K562 (cell line): ENCODE data around the gene PARK7. TPM values are rescaled to one million over a fixed set of nuclear protein-coding genes. Genes with fewer than 3 reads are reported as not detected.

Source experiments
- CHD1 ChIP-seq: fragments of 200-600 bp; sonication (generic); IDR thresholded peaks from one replicate; pipeline ENCODE4 v1.6.1; 2012; ENCODE audit warnings: mild to moderate bottlenecking, moderate library complexity, low read length, inconsistent platforms
- HMG20A ChIP-seq: fragments of 450-650 bp; formaldehyde crosslinking; conservative IDR thresholded peaks from 2 replicates; pipeline ENCODE4 v1.4.0; 2020; ENCODE audit warnings: mild to moderate bottlenecking, mixed read lengths
- LCOR ChIP-seq: sonication (generic); formaldehyde crosslinking; IDR thresholded peaks from 2 replicates; pipeline ENCODE4 v1.8.0; 2022; ENCODE audit warnings: mild to moderate bottlenecking, missing genetic modification reagents
- NCOA6 ChIP-seq: fragments of 450-650 bp; IDR thresholded peaks from 2 replicates; pipeline ENCODE4 v1.6.1; 2017; ENCODE audit warnings: mild to moderate bottlenecking
- POLR2G ChIP-seq: fragments of 200-400 bp; formaldehyde crosslinking; IDR thresholded peaks from 2 replicates; pipeline ENCODE4 v1.6.1; 2017; ENCODE audit warnings: low read depth, mild to moderate bottlenecking, antibody characterized with exemption, low read length, moderate library complexity
- RBM14 ChIP-seq: fragments of 200-400 bp; formaldehyde crosslinking; IDR thresholded peaks from 2 replicates; pipeline ENCODE4 v1.6.1; 2018; ENCODE audit warnings: low read depth, mild to moderate bottlenecking, low read length, moderate library complexity, borderline replicate concordance; ENCODE audit not compliant: insufficient read depth
- RBM22 ChIP-seq: fragments of 200-400 bp; formaldehyde crosslinking; IDR thresholded peaks from 2 replicates; pipeline ENCODE4 v1.6.1; 2018; ENCODE audit warnings: low read length, low read depth; ENCODE audit not compliant: poor library complexity, severe bottlenecking
- SAFB2 ChIP-seq: fragments of 200-400 bp; formaldehyde crosslinking; IDR thresholded peaks from 2 replicates; pipeline ENCODE4 v1.6.1; 2018; ENCODE audit warnings: borderline replicate concordance, low read length, low read depth, moderate library complexity; ENCODE audit not compliant: severe bottlenecking
- TBP ChIP-seq: optimal IDR thresholded peaks from 2 replicates; pipeline ENCODE3; 2011; ENCODE audit warnings: low read depth, low read length, improper control_type of control experiment
- ZNF174 ChIP-seq: fragments of 250-450 bp; sonication (Bioruptor Pico); IDR thresholded peaks from 2 replicates; pipeline ENCODE4 v1.4.0; 2020; ENCODE audit warnings: mild to moderate bottlenecking
- ZNF668 ChIP-seq: fragments of 250-450 bp; sonication (Bioruptor Pico); IDR thresholded peaks from 2 replicates; pipeline ENCODE4 v1.8.0; 2022; ENCODE audit warnings: mild to moderate bottlenecking, inconsistent platforms
- ZSCAN29 ChIP-seq: fragments of 450-650 bp; IDR thresholded peaks from 2 replicates; pipeline ENCODE4 v1.6.1; 2017
- polyA plus RNA-seq, 8 experiments: library from polyadenylated mRNA; depleted of rRNA in 4 of 8; stranded (reverse) in 5 of 8; unstranded in 3 of 8; fragments of >200 nt; fragmentation: Nextera tagmentation in 2 of 8; fragmentation: Illumina TruSeq in 1 of 8; extraction: Ambion mirVana in 2 of 8; extraction: Trizol in 1 of 8; gene quantifications; 2 replicates each; pipeline versions ENCODE4 v1.2.1 to v1.2.3, GENCODE V29; 2011 to 2014; ENCODE audit warnings: inconsistent platforms in 1 of 8, missing spikeins in 1 of 8
- total RNA-seq, 7 experiments: library from RNA; depleted of rRNA in 6 of 7; stranded (reverse); fragments of >200 nt in 6 of 7; fragmentation: Illumina TruSeq in 2 of 7; extraction: Trizol in 2 of 7; gene quantifications; 2 replicates each; pipeline versions ENCODE4 v1.2.1 to v1.2.3, GENCODE V29; 2011 to 2021; ENCODE audit warnings: low replicate concordance in 1 of 7
- TF ChIP-seq, protein P1 (sequence below): fragments of 250-450 bp; sonication (Bioruptor Pico); IDR thresholded peaks from 2 replicates; pipeline ENCODE4 v1.8.0; 2021; ENCODE audit warnings: moderate library complexity, mild to moderate bottlenecking, inconsistent platforms
- TF ChIP-seq, protein P2 (sequence below), 2 experiments: fragments of 450-650 bp; IDR thresholded peaks; 2 replicates each; pipeline ENCODE4 v1.6.1; 2016; ENCODE audit warnings: mild to moderate bottlenecking in 2 of 2, borderline replicate concordance in 1 of 2, low read depth in 1 of 2, moderate library complexity in 1 of 2
- TF ChIP-seq, protein P3 (sequence below): IDR thresholded peaks from 2 replicates; pipeline ENCODE4 v1.6.1; 2014; ENCODE audit warnings: antibody characterized with exemption

The PARK7 gene
- total and polyA plus RNA-seq, 9 of the 15 experiments (the other 6 are each of a cell fraction or from before 2014, with no cell fraction given): 374 to 1,298 (median 484) TPM

DNA sequence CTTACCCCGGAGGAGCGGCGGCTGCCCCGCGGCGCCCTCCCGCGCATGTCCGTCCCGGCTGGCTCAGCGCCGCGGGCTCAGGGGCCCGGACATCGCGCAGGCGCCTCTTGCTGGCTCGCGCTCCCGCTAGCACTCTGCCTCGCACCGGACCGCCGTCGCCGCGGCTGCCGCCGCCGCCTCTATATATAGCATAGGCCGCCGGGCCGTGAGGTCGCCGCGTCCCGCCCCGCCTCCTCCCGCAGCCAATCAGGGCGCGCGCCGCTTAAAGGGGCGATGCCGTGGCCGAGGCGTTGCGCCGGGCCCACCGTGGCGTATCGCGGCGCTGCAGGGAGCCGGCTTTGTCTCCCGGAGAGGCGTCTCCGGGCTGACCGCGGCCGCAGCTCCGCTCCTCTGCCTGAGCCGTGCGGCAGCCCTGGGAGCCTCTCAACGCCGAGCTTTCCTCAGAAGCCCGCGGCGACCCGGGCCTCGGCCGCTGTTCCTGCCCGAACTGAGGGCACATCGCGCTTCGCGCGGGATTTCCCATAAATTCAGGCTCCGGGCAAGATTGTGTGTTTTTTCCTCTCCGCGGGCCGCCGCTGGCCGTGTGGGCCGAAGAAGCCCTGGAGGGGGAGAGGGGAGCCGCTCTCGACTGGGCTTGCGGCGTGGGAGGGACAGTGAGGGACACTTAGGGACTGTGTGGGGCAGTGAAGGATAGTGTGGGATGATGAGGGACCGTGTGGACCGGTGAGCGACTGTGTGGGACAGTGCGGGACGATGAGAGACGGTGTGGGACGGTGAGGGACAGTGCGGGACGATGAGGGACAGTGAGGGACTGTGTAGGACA is 64.9 kb downstream of the PARK7 start, which contains the start of gene ERRFI1 (continued):
- TF ChIP-seq, protein P1, sequence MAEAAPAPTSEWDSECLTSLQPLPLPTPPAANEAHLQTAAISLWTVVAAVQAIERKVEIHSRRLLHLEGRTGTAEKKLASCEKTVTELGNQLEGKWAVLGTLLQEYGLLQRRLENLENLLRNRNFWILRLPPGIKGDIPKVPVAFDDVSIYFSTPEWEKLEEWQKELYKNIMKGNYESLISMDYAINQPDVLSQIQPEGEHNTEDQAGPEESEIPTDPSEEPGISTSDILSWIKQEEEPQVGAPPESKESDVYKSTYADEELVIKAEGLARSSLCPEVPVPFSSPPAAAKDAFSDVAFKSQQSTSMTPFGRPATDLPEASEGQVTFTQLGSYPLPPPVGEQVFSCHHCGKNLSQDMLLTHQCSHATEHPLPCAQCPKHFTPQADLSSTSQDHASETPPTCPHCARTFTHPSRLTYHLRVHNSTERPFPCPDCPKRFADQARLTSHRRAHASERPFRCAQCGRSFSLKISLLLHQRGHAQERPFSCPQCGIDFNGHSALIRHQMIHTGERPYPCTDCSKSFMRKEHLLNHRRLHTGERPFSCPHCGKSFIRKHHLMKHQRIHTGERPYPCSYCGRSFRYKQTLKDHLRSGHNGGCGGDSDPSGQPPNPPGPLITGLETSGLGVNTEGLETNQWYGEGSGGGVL (CRISPR knock-in tag): no peak
- TF ChIP-seq CHD1 (no peak), SAFB2 (no peak), HMG20A (CRISPR knock-in tag) (no peak), NCOA6 (no peak), RBM14 (0 out of 2 replicates have a peak, but pooled peaks have one; percentile 37), TBP (peak; percentile 93), ZSCAN29 (no peak), ZNF174 (CRISPR knock-in tag) (no peak), RBM22 (peak; percentile 55), POLR2G (peak; percentile 94), LCOR (CRISPR knock-in tag) (peak; percentile 88; the same call in 1 of the 2 replicates), ZNF668 (CRISPR knock-in tag) (no peak)
- TF ChIP-seq, protein P2, sequence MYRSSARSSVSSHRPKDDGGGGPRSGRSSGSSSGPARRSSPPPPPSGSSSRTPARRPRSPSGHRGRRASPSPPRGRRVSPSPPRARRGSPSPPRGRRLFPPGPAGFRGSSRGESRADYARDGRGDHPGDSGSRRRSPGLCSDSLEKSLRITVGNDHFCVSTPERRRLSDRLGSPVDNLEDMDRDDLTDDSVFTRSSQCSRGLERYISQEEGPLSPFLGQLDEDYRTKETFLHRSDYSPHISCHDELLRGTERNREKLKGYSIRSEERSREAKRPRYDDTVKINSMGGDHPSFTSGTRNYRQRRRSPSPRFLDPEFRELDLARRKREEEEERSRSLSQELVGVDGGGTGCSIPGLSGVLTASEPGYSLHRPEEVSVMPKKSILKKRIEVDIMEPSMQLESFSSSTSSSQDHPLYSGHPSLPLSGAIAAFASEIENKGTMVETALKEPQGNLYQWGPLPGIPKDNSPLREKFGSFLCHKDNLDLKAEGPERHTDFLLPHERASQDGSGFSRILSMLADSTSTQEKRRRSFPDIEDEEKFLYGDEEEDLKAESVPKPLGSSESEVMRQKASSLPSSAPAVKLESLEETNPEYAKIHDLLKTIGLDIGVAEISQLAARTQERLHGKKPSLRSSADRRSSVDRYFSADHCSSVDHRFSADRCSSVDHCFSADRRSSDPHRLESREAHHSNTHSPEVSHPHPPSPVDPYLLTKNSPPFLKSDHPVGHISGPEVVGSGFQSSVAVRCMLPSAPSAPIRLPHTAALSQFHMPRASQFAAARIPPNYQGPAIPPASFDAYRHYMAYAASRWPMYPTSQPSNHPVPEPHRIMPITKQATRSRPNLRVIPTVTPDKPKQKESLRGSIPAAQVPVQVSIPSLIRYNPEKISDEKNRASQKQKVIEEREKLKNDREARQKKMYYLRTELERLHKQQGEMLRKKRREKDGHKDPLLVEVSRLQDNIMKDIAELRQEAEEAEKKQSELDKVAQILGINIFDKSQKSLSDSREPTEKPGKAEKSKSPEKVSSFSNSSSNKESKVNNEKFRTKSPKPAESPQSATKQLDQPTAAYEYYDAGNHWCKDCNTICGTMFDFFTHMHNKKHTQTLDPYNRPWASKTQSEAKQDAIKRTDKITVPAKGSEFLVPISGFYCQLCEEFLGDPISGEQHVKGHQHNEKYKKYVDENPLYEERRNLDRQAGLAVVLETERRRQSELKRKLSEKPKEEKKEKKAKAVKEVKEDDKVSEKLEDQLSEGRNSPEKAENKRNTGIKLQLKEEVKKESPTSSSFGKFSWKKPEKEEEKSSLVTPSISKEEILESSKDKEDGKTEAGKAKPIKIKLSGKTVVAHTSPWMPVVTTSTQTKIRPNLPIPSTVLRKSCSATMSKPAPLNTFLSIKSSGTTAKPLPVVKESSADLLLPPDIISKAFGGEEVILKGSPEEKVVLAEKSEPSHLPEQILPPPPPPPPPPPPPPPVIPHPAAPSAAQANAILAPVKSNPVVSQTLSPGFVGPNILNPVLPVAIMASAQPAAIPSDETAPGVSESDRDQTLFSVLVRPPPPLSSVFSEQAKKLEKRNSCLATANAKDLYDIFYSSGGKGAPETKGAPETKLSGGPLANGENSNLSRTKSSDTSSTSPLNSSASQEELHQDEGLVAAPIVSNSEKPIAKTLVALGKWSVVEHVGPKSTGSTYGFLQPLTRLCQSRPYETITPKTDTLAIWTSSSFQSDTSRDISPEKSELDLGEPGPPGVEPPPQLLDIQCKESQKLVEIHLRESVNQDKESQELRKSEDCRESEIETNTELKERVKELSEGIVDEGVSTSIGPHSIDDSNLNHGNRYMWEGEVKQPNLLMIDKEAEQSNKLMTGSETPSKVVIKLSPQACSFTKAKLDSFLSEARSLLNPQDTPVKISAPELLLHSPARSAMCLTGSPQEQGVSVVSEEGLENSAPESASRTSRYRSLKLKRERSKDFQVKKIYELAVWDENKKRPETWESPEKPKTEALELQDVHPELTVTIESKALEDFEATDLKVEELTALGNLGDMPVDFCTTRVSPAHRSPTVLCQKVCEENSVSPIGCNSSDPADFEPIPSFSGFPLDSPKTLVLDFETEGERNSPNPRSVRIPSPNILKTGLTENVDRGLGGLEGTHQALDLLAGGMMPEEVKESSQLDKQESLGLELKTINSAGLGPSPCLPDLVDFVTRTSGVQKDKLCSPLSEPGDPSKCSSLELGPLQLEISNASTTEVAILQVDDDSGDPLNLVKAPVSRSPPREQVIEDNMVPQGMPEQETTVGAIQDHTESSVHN (IDR thresholded peaks at IDR 0.05; ENCODE audit: borderline replicate concordance in 1 of 2, low read depth in 1 of 2): no peak
- TF ChIP-seq, protein P3, sequence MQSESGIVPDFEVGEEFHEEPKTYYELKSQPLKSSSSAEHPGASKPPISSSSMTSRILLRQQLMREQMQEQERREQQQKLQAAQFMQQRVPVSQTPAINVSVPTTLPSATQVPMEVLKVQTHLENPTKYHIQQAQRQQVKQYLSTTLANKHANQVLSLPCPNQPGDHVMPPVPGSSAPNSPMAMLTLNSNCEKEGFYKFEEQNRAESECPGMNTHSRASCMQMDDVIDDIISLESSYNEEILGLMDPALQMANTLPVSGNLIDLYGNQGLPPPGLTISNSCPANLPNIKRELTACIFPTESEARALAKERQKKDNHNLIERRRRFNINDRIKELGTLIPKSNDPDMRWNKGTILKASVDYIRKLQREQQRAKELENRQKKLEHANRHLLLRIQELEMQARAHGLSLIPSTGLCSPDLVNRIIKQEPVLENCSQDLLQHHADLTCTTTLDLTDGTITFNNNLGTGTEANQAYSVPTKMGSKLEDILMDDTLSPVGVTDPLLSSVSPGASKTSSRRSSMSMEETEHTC: no peak
